IMR-90 (cell line): ENCODE measurements around the gene ACOX2. TPM values are rescaled to one million over a fixed set of nuclear protein-coding genes. Genes with fewer than 3 reads are reported as not detected.

Source experiments
- ATAC-seq: fragments of 200-7000 bp; cut with Tn5 transposase; 2 replicates; pipeline ENCODE4 v1.9.1; 2020; ENCODE audit warnings: low read depth, mild to moderate bottlenecking, moderate library complexity
- BruUV-seq: library from RNA; stranded (reverse); fragments of 400-500 nt; replicated peaks from 2 replicates; lab custom pipeline; 2021; lab: Mats Ljungman, UMichigan
- CTCF ChIA-PET: fragments of 300-600 bp; formaldehyde crosslinking; extraction: SDS; loops from one replicate; lab custom pipeline; 2021; ENCODE audit warnings: antibody characterized with exemption; lab: Yijun Ruan, JAX
- POLR2A ChIA-PET: fragments of 300-600 bp; sonication (Branson Sonifier 250); formaldehyde crosslinking; loops from one replicate; lab custom pipeline; 2022; ENCODE audit warnings: antibody characterized with exemption; ENCODE audit not compliant: unreplicated experiment; lab: Charles Lee
- DNase-seq: peaks from one replicate; pipeline ENCODE4 v3.0.0; 2013
- H2AFZ ChIP-seq: replicated peaks from 2 replicates; pipeline ENCODE3; 2013; ENCODE audit warnings: low read length, mild to moderate bottlenecking; ENCODE audit not compliant: poor library complexity
- H2AK5ac ChIP-seq: 2 replicates; pipeline ENCODE4 v1.6.1; 2013; ENCODE audit warnings: low read depth, low read length, inconsistent platforms
- H2AK9ac ChIP-seq: replicated peaks from 2 replicates; pipeline ENCODE3; 2013; ENCODE audit warnings: mild to moderate bottlenecking, low read depth, low read length, moderate library complexity; ENCODE audit not compliant: poor library complexity
- H2BK120ac ChIP-seq: 2 replicates; pipeline ENCODE4 v1.6.1; 2013; ENCODE audit warnings: low read depth, low read length, inconsistent platforms
- H2BK15ac ChIP-seq: 3 replicates; pipeline ENCODE4 v1.6.1; 2013; ENCODE audit warnings: low read depth, low read length, inconsistent platforms
- H2BK20ac ChIP-seq: 2 replicates; pipeline ENCODE4 v1.6.1; 2013; ENCODE audit warnings: low read depth, mild to moderate bottlenecking, inconsistent platforms, low read length, moderate library complexity
- H2BK5ac ChIP-seq: 2 replicates; pipeline ENCODE4 v1.6.1; 2013; ENCODE audit warnings: mild to moderate bottlenecking, low read depth, low read length, inconsistent platforms; ENCODE audit not compliant: poor library complexity, severe bottlenecking
- H3K14ac ChIP-seq: replicated peaks from 2 replicates; pipeline ENCODE4 v1.6.1; 2013; ENCODE audit warnings: low read depth, low read length, inconsistent platforms
- H3K18ac ChIP-seq: 2 replicates; pipeline ENCODE4 v1.6.1; 2013; ENCODE audit warnings: low read depth, low read length, control low read depth
- H3K23ac ChIP-seq: 2 replicates; pipeline ENCODE4 v1.6.1; 2013; ENCODE audit warnings: low read depth, low read length, inconsistent platforms
- H3K27ac ChIP-seq: 2 replicates; pipeline ENCODE4 v1.5.1; 2013; ENCODE audit warnings: mild to moderate bottlenecking, control low read depth, low read length; ENCODE audit not compliant: insufficient read depth
- H3K27me3 ChIP-seq: 2 replicates; pipeline ENCODE4 v1.6.1; 2013; ENCODE audit warnings: low read length; ENCODE audit not compliant: control insufficient read depth, insufficient read depth
- H3K36me3 ChIP-seq: 2 replicates; pipeline ENCODE4 v1.6.1; 2013; ENCODE audit warnings: low read length, mixed read lengths; ENCODE audit not compliant: control insufficient read depth, insufficient read depth
- H3K4ac ChIP-seq: 2 replicates; pipeline ENCODE4 v1.6.1; 2013; ENCODE audit warnings: low read depth, low read length, inconsistent platforms
- H3K4me1 ChIP-seq: 2 replicates; pipeline ENCODE4 v1.6.1; 2013; ENCODE audit warnings: low read length, mixed read lengths; ENCODE audit not compliant: control insufficient read depth, insufficient read depth
- H3K4me2 ChIP-seq: 2 replicates; pipeline ENCODE4 v1.6.1; 2013; ENCODE audit warnings: low read depth, mild to moderate bottlenecking, control low read depth, low read length, moderate library complexity
- H3K4me3 ChIP-seq: 2 replicates; pipeline ENCODE4 v1.5.1; 2013; ENCODE audit warnings: low read depth, mild to moderate bottlenecking, control low read depth, low read length, moderate library complexity; ENCODE audit not compliant: insufficient read depth
- H3K56ac ChIP-seq: 2 replicates; pipeline ENCODE4 v1.6.1; 2013; ENCODE audit warnings: low read length, inconsistent platforms; ENCODE audit not compliant: insufficient read depth; ENCODE audit errors: extremely low read depth
- H3K79me1 ChIP-seq, 2 experiments: 2 replicates each; pipeline ENCODE4 v1.6.1; 2013; ENCODE audit warnings: low read length in 2 of 2, inconsistent platforms in 1 of 2, low read depth in 1 of 2
- H3K9ac ChIP-seq: 2 replicates; pipeline ENCODE4 v1.6.1; 2013; ENCODE audit warnings: low read depth, low read length, control low read depth
- H3K9me1 ChIP-seq: 2 replicates; pipeline ENCODE4 v1.6.1; 2013; ENCODE audit warnings: low read length, inconsistent platforms; ENCODE audit not compliant: insufficient read depth
- H3K9me3 ChIP-seq: 2 replicates; pipeline ENCODE4 v1.6.1; 2013; ENCODE audit warnings: low read length; ENCODE audit not compliant: control insufficient read depth, insufficient read depth
- H4K20me1 ChIP-seq: 2 replicates; pipeline ENCODE4 v1.6.1; 2013; ENCODE audit warnings: low read length, inconsistent platforms; ENCODE audit not compliant: insufficient read depth
- H4K5ac ChIP-seq: 2 replicates; pipeline ENCODE4 v1.6.1; 2013; ENCODE audit warnings: mild to moderate bottlenecking, low read depth, low read length, control low read depth
- H4K8ac ChIP-seq, 2 experiments: 2 replicates each; pipeline ENCODE4 v1.6.1; 2013; ENCODE audit warnings: low read depth in 2 of 2, low read length in 2 of 2, control low read depth in 1 of 2, inconsistent platforms in 1 of 2
- H4K91ac ChIP-seq: 2 replicates; pipeline ENCODE4 v1.6.1; 2013; ENCODE audit warnings: low read depth, low read length, inconsistent platforms; ENCODE audit not compliant: insufficient read depth
- CEBPB ChIP-seq: IDR thresholded peaks from 2 replicates; pipeline ENCODE4 v1.6.1; 2012; ENCODE audit warnings: low read depth, low read length, improper control_type of control experiment
- SMC3 ChIP-seq: fragments of 150-350 bp; IDR thresholded peaks from 2 replicates; pipeline ENCODE4 v1.6.1; 2016; ENCODE audit warnings: low read depth, mild to moderate bottlenecking, antibody characterized with exemption, low read length, moderate library complexity
- WGBS, 2 experiments: methylation state at CpG; one replicate each; pipeline versions ENCODE4 v1.1.5 to v1.1.7; 2013; ENCODE audit warnings: missing lambda C conversion rate in 2 of 2; ENCODE audit not compliant: insufficient read length in 1 of 2; ENCODE audit errors: extremely low coverage in 2 of 2; 5-methylcytosine and 5-hydroxymethylcytosine counted together
- dilution Hi-C: fragments of 300-500 bp; cut with HindIII; formaldehyde crosslinking; loops from one replicate; pipeline ENCODE4 v1.14.3; 2018; ENCODE audit warnings: low sequenced_read_pairs; ENCODE audit not compliant: unreplicated experiment
- in situ Hi-C: fragments of 300-500 bp; cut with MboI; formaldehyde crosslinking; loops from 3 replicates; pipeline ENCODE4 v1.14.3; 2019; ENCODE audit warnings: low sequenced_read_pairs, inconsistent platforms, mixed read lengths
- intact Hi-C: fragments of 100-400 bp; cut with micrococcal nuclease; formaldehyde crosslinking; loops from 2 replicates; pipeline ENCODE4 v1.10.0; 2022
- polyA plus RNA-seq, 3 experiments: library from polyadenylated mRNA; depleted of rRNA; stranded (reverse); fragments of >200 nt; gene quantifications; 2 replicates each; pipeline ENCODE4 v1.2.3, GENCODE V29; 2012; ENCODE audit warnings: low replicate concordance in 1 of 3
- total RNA-seq: library from RNA; depleted of rRNA; stranded (reverse); fragments of >200 nt; gene quantifications from 2 replicates; pipeline ENCODE4 v1.2.3, GENCODE V29; 2012
- TF ChIP-seq, protein P1 (sequence below): fragments of 150-350 bp; IDR thresholded peaks from 2 replicates; pipeline ENCODE4 v1.6.1; 2017; ENCODE audit warnings: mild to moderate bottlenecking, antibody characterized with exemption, low read length, low read depth

ACOX2 gene
- total and polyA plus RNA-seq, 2 of the 4 experiments (the other 2 are of a cell fraction): 15.6 to 32.9 TPM

- ChIA-PET CTCF (interaction anchor here (1.3 kb wide), 1 partner anchor 16 kb away, joined by 3 read pairs; no protein-coding TSS in a partner anchor), POLR2A (no interaction called here)
- no peak overlapping the region for H3K4ac ChIP-seq
- H3K56ac ChIP-seq: no peak overlapping the region
- H3K4me2 ChIP-seq: no peak overlapping the region
- TF ChIP-seq SMC3: no peak
- peak; percentile 29; the same call in 1 of the 2 replicates for TF ChIP-seq CEBPB
- TF ChIP-seq, protein P1, sequence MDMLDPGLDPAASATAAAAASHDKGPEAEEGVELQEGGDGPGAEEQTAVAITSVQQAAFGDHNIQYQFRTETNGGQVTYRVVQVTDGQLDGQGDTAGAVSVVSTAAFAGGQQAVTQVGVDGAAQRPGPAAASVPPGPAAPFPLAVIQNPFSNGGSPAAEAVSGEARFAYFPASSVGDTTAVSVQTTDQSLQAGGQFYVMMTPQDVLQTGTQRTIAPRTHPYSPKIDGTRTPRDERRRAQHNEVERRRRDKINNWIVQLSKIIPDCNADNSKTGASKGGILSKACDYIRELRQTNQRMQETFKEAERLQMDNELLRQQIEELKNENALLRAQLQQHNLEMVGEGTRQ: no peak
- DNase-seq: no peak
- H4K91ac ChIP-seq: no peak overlapping the region
- intact Hi-C loops: no loop called here
- no peak overlapping the region for H3K14ac ChIP-seq
- no peaks in the 10 kb centered on the region for H3K36me3 ChIP-seq
- peaks cover 4% of the 10 kb centered on the region; the same call in 1 of the 2 replicates for H3K9me1 ChIP-seq
- H3K18ac ChIP-seq: no peak overlapping the region
- H2AK5ac ChIP-seq: no peak overlapping the region
- dilution Hi-C loops: no loop called here
- H3K23ac ChIP-seq: no peak overlapping the region
- H3K27ac ChIP-seq: no peak overlapping the region
- H3K4me3 ChIP-seq: no peak overlapping the region
- H2BK20ac ChIP-seq: no peak overlapping the region
- in situ Hi-C loops: loop anchor here (25.0 kb wide), 1 partner anchor 436 kb away; no protein-coding TSS in a partner anchor
- BruUV-seq: no TSS peak
- no peak overlapping the region for H3K9ac ChIP-seq
- no peak overlapping the region for H4K5ac ChIP-seq
- no CpG with 5 or more reads among the region's 4 CpGs for WGBS, 2 experiments
- H4K20me1 ChIP-seq: no peaks in the 10 kb centered on the region
- H2AFZ ChIP-seq: no peak overlapping the region
- no peak overlapping the region for H2AK9ac ChIP-seq
- no peak for ATAC-seq
- no peaks in the 10 kb centered on the region for H3K79me1 ChIP-seq
- H2BK5ac ChIP-seq: no peak overlapping the region
- no peaks in the 10 kb centered on the region for H3K4me1 ChIP-seq
- H3K9me3 ChIP-seq: peaks cover 8% of the 10 kb centered on the region
- no peak overlapping the region for H2BK15ac ChIP-seq
- no peak overlapping the region for H2BK120ac ChIP-seq
- no peak overlapping the region for H4K8ac ChIP-seq
- peaks cover 4% of the 10 kb centered on the region; the same call in 1 of the 2 replicates for H3K27me3 ChIP-seq
Observed at GRCh38 chr3:58551636-58552180, 14.7 kb upstream of the ACOX2 start.
